ENCODE data around the gene FXYD5.

The FXYD5 gene

GRCh38 chr19:35142606-35143230 lies 11.8 kb upstream of the FXYD5 start:
- Histone ChIP-seq H3K27ac (no peak overlapping the region), H3K27me3 (peaks cover 63% of the 10 kb centered on the region), H3K9me3 (no peaks in the 10 kb centered on the region), H3K4me1 (ENCODE audit: control insufficient read depth in 1 of 2, insufficient read depth in 1 of 2, low read depth in 1 of 2, low read length in 1 of 2) (peaks cover 35% of the 10 kb centered on the region in 2 experiments), H3K36me3 (no peaks in the 10 kb centered on the region), H3K4me3 (ENCODE audit: low read depth in 1 of 2, low read length in 1 of 2) (peak overlapping the region in 1 of 2 experiments; percentile 14)
- peak; percentile 53 for TF ChIP-seq CTCF (IDR thresholded peaks at IDR 0.05)

- Histone ChIP-seq H3K4me1 (ENCODE audit: control insufficient read depth in 1 of 2, insufficient read depth in 1 of 2, low read depth in 1 of 2, low read length in 1 of 2) (peaks cover 35% of the 10 kb centered on the region in 2 experiments), H3K27me3 (peaks cover 63% of the 10 kb centered on the region), H3K36me3 (no peaks in the 10 kb centered on the region), H3K27ac (no peak within 1 kb of the TSS), H3K9me3 (no peaks in the 10 kb centered on the region), H3K4me3 (ENCODE audit: low read depth in 1 of 2, low read length in 1 of 2) (peak within 1 kb of the TSS in 1 of 2 experiments; percentile 14)
- no peak for TF ChIP-seq CTCF (IDR thresholded peaks at IDR 0.05)
Observed at GRCh38 chr19:35143231-35143715, 11.3 kb upstream of the FXYD5 start, which contains the start of gene FXYD7. TSS of gene FXYD7 (plus strand) at chr19:35143255. CDS start at chr19:35143334, 79 bp downstream.

GRCh38 chr19:35143818-35144217 lies 10.7 kb upstream of the FXYD5 start:
- peaks cover 63% of the 10 kb centered on the region for H3K27me3 ChIP-seq
- no peak for TF ChIP-seq CTCF (IDR thresholded peaks at IDR 0.05)

GRCh38 chr19:35144259-35144599 lies 10.3 kb upstream of the FXYD5 start:
- no peak overlapping the region for H3K4me3 ChIP-seq (ENCODE audit: low read depth in 1 of 2, low read length in 1 of 2)
- H3K4me1 ChIP-seq (ENCODE audit: control insufficient read depth in 1 of 2, insufficient read depth in 1 of 2, low read depth in 1 of 2, low read length in 1 of 2) = peaks cover 29% of the 10 kb centered on the region in 2 experiments
- peaks cover 63% of the 10 kb centered on the region for H3K27me3 ChIP-seq
- TF ChIP-seq CTCF (IDR thresholded peaks at IDR 0.05) = no peak
- no peaks in the 10 kb centered on the region for H3K9me3 ChIP-seq
- H3K36me3 ChIP-seq = no peaks in the 10 kb centered on the region
- H3K27ac ChIP-seq = no peak overlapping the region

More at GRCh38 chr19:35143818-35144217, 10.7 kb upstream of the FXYD5 start:
- no peak overlapping the region for H3K4me3 ChIP-seq (ENCODE audit: low read depth in 1 of 2, low read length in 1 of 2)
- H3K9me3 ChIP-seq = no peaks in the 10 kb centered on the region
- H3K36me3 ChIP-seq = no peaks in the 10 kb centered on the region
- H3K27ac ChIP-seq = no peak overlapping the region
- H3K4me1 ChIP-seq (ENCODE audit: control insufficient read depth in 1 of 2, insufficient read depth in 1 of 2, low read depth in 1 of 2, low read length in 1 of 2) = peaks cover 33% of the 10 kb centered on the region in 2 experiments

- Histone ChIP-seq H3K9me3 (no peaks in the 10 kb centered on the region), H3K4me3 (ENCODE audit: low read depth in 1 of 2, low read length in 1 of 2) (no peak overlapping the region), H3K4me1 (ENCODE audit: control insufficient read depth in 1 of 2, insufficient read depth in 1 of 2, low read depth in 1 of 2, low read length in 1 of 2) (peaks cover 23 to 26% of the 10 kb centered on the region in 2 experiments), H3K36me3 (no peaks in the 10 kb centered on the region), H3K27me3 (peaks cover 63% of the 10 kb centered on the region), H3K27ac (no peak overlapping the region)
- TF ChIP-seq CTCF (IDR thresholded peaks at IDR 0.05) = no peak
Observed at GRCh38 chr19:35144600-35145436, 9.7 kb upstream of the FXYD5 start.
